Measurements from ENCODE around the gene GDPD5. TPM values are rescaled to one million over a fixed set of nuclear protein-coding genes. Genes with fewer than 3 reads are reported as not detected.
"Not testable (repeated sequence)": the region's sequence is repeated elsewhere in the genome, so short reads cannot be mapped to it uniquely, and the experiment has no call there.

GDPD5 gene
- total RNA-seq, 1 donor from 2014 or later, result 9.7 TPM

- Mint-ChIP-seq H3K9me3 (no peaks in the 10 kb centered on the region), H3K27me3 (ENCODE audit: insufficient read depth) (no peaks in the 10 kb centered on the region), H3K27ac (no peak overlapping the region), H3K4me1 (ENCODE audit: low read depth) (no peaks in the 10 kb centered on the region), H3K36me3 (ENCODE audit: low read depth) (peaks cover 12% of the 10 kb centered on the region), H3K4me3 (no peak overlapping the region)
- DNase-seq (ENCODE audit: low spot score), result no peak
- intact Hi-C loops (cut with micrococcal nuclease), result no loop called here
Observed at GRCh38 chr11:75421035-75421602, 104.6 kb downstream of the GDPD5 start.

GRCh38 chr11:75420224-75421034, 105.3 kb downstream of the GDPD5 start:
- Mint-ChIP-seq H3K9me3 (no peaks in the 10 kb centered on the region), H3K27me3 (ENCODE audit: insufficient read depth) (no peaks in the 10 kb centered on the region), H3K4me3 (no peak overlapping the region), H3K36me3 (ENCODE audit: low read depth) (peaks cover 12% of the 10 kb centered on the region), H3K27ac (no peak overlapping the region), H3K4me1 (ENCODE audit: low read depth) (no peaks in the 10 kb centered on the region)
- no peak for DNase-seq (ENCODE audit: low spot score)
- intact Hi-C loops (cut with micrococcal nuclease), result no loop called here

- no peaks in the 10 kb centered on the region for H3K27me3 Mint-ChIP-seq (ENCODE audit: insufficient read depth)
- H3K9me3 Mint-ChIP-seq, result no peaks in the 10 kb centered on the region
- H3K4me3 Mint-ChIP-seq, result no peak overlapping the region
- intact Hi-C loops (cut with micrococcal nuclease), result no loop called here
- H3K36me3 Mint-ChIP-seq (ENCODE audit: low read depth), result peaks cover 12% of the 10 kb centered on the region
- no peaks in the 10 kb centered on the region for H3K4me1 Mint-ChIP-seq (ENCODE audit: low read depth)
- H3K27ac Mint-ChIP-seq, result no peak overlapping the region
- DNase-seq (ENCODE audit: low spot score), result no peak
Observed at GRCh38 chr11:75413864-75414263, 111.9 kb downstream of the GDPD5 start.

GRCh38 chr11:75413146-75413545, 112.6 kb downstream of the GDPD5 start:
- H3K27ac Mint-ChIP-seq; intact Hi-C loops (cut with micrococcal nuclease); H3K4me3 Mint-ChIP-seq; H3K9me3 Mint-ChIP-seq; H3K4me1 Mint-ChIP-seq (ENCODE audit: low read depth); H3K27me3 Mint-ChIP-seq (ENCODE audit: insufficient read depth); DNase-seq (ENCODE audit: low spot score): not testable (repeated sequence)
- H3K36me3 Mint-ChIP-seq (ENCODE audit: low read depth), result peaks cover 16% of the 10 kb centered on the region

- H3K27me3 Mint-ChIP-seq (ENCODE audit: insufficient read depth); H3K4me3 Mint-ChIP-seq; intact Hi-C loops (cut with micrococcal nuclease); H3K9me3 Mint-ChIP-seq; DNase-seq (ENCODE audit: low spot score); H3K27ac Mint-ChIP-seq: not testable (repeated sequence)
- peaks cover 31% of the 10 kb centered on the region for H3K36me3 Mint-ChIP-seq (ENCODE audit: low read depth)
- H3K4me1 Mint-ChIP-seq (ENCODE audit: low read depth), result peaks cover 13% of the 10 kb centered on the region
Observed at GRCh38 chr11:75409971-75410370, 115.8 kb downstream of the GDPD5 start.

- no peaks in the 10 kb centered on the region for H3K9me3 Mint-ChIP-seq
- H3K4me1 Mint-ChIP-seq (ENCODE audit: low read depth), result peaks cover 22% of the 10 kb centered on the region
- no peaks in the 10 kb centered on the region for H3K27me3 Mint-ChIP-seq (ENCODE audit: insufficient read depth)
- H3K36me3 Mint-ChIP-seq (ENCODE audit: low read depth), result peaks cover 41% of the 10 kb centered on the region
- no peak overlapping the region for H3K27ac Mint-ChIP-seq
- no peak overlapping the region for H3K4me3 Mint-ChIP-seq
- intact Hi-C loops (cut with micrococcal nuclease), result loop anchor here (1.0 kb wide), 1 partner anchor 10 kb away; the partner anchor contains the start of gene RPS3
- DNase-seq (ENCODE audit: low spot score), result no peak
Observed at GRCh38 chr11:75408957-75409219, 116.9 kb downstream of the GDPD5 start.

- intact Hi-C loops (cut with micrococcal nuclease), result no loop called here
- peaks cover 62% of the 10 kb centered on the region for H3K36me3 Mint-ChIP-seq (ENCODE audit: low read depth)
- no peak for DNase-seq (ENCODE audit: low spot score)
- no peak overlapping the region for H3K27ac Mint-ChIP-seq
- no peaks in the 10 kb centered on the region for H3K9me3 Mint-ChIP-seq
- H3K27me3 Mint-ChIP-seq (ENCODE audit: insufficient read depth), result no peaks in the 10 kb centered on the region
- H3K4me3 Mint-ChIP-seq, result no peak overlapping the region
- H3K4me1 Mint-ChIP-seq (ENCODE audit: low read depth), result peaks cover 47% of the 10 kb centered on the region
Observed at GRCh38 chr11:75406338-75406777, 119.4 kb downstream of the GDPD5 start.

GRCh38 chr11:75403983-75404658, 121.6 kb downstream of the GDPD5 start:
- Mint-ChIP-seq H3K9me3 (no peaks in the 10 kb centered on the region), H3K27me3 (ENCODE audit: insufficient read depth) (no peaks in the 10 kb centered on the region), H3K27ac (peak overlapping the region; percentile 42), H3K4me3 (peak overlapping the region; percentile 20), H3K4me1 (ENCODE audit: low read depth) (peaks cover 63% of the 10 kb centered on the region), H3K36me3 (ENCODE audit: low read depth) (peaks cover 81% of the 10 kb centered on the region)
- intact Hi-C loops (cut with micrococcal nuclease), result no loop called here
- no peak for DNase-seq (ENCODE audit: low spot score)

- H3K4me1 Mint-ChIP-seq (ENCODE audit: low read depth), result peaks cover 65% of the 10 kb centered on the region
- DNase-seq (ENCODE audit: low spot score), result no peak
- peak overlapping the region; percentile 68 for H3K27ac Mint-ChIP-seq
- peaks cover 76% of the 10 kb centered on the region for H3K36me3 Mint-ChIP-seq (ENCODE audit: low read depth)
- H3K4me3 Mint-ChIP-seq, result peak overlapping the region; percentile 99
- H3K27me3 Mint-ChIP-seq (ENCODE audit: insufficient read depth), result no peaks in the 10 kb centered on the region
- intact Hi-C loops (cut with micrococcal nuclease), result no loop called here
- no peaks in the 10 kb centered on the region for H3K9me3 Mint-ChIP-seq
Observed at GRCh38 chr11:75403037-75403436, 122.7 kb downstream of the GDPD5 start.

- intact Hi-C loops (cut with micrococcal nuclease), result no loop called here
- DNase-seq (ENCODE audit: low spot score), result no peak
- Mint-ChIP-seq H3K27ac (peak overlapping the region; percentile 76), H3K4me1 (ENCODE audit: low read depth) (peaks cover 61% of the 10 kb centered on the region), H3K27me3 (ENCODE audit: insufficient read depth) (no peaks in the 10 kb centered on the region), H3K9me3 (no peaks in the 10 kb centered on the region), H3K36me3 (ENCODE audit: low read depth) (peaks cover 72% of the 10 kb centered on the region), H3K4me3 (peak overlapping the region; percentile 99)
Observed at GRCh38 chr11:75402002-75402773, 123.6 kb downstream of the GDPD5 start.

- DNase-seq (ENCODE audit: low spot score), result no peak
- intact Hi-C loops (cut with micrococcal nuclease), result loop anchor here (1.0 to 2.0 kb wide), 2 partner anchors 412 to 451 kb away; partner anchors contain the start of genes NEU3, SPCS2 and XRRA1
- Mint-ChIP-seq H3K27ac (peak overlapping the region; percentile 90), H3K9me3 (no peaks in the 10 kb centered on the region), H3K4me1 (ENCODE audit: low read depth) (peaks cover 56% of the 10 kb centered on the region), H3K36me3 (ENCODE audit: low read depth) (peaks cover 57% of the 10 kb centered on the region), H3K4me3 (peak overlapping the region; percentile 99), H3K27me3 (ENCODE audit: insufficient read depth) (peaks cover 3% of the 10 kb centered on the region)
Observed at GRCh38 chr11:75400146-75400865, 125.4 kb downstream of the GDPD5 start.
